ENCODE results near the gene UNC5B.

The UNC5B gene

GRCh38 chr10:71319800-71320392 lies 107.5 kb downstream of the UNC5B start:
- no peak overlapping the region for H3K27ac ChIP-seq (ENCODE audit: low read length)

GRCh38 chr10:71320592-71320991 lies 108.2 kb downstream of the UNC5B start:
- no peak overlapping the region for H3K9ac ChIP-seq (ENCODE audit: low read length)
- no peak overlapping the region for H3K4me2 ChIP-seq (ENCODE audit: low read depth, low read length)
- peaks cover 14% of the 10 kb centered on the region for H3K4me1 ChIP-seq (ENCODE audit: low read length)

More at GRCh38 chr10:71319800-71320392, 107.5 kb downstream of the UNC5B start:
- no peak for DNase-seq
- Histone ChIP-seq H3K9ac (ENCODE audit: low read length) (peak overlapping the region; percentile 65; the same call in 1 of the 2 replicates), H3F3A (ENCODE audit: insufficient read depth, low read length) (peaks cover 12% of the 10 kb centered on the region), H3K9me2 (replicated peaks; ENCODE audit: insufficient read depth, low read length) (no peaks in the 10 kb centered on the region), H3K4me1 (ENCODE audit: low read length) (peaks cover 16% of the 10 kb centered on the region), H4K20me1 (ENCODE audit: insufficient read depth, low read length) (no peaks in the 10 kb centered on the region), H3K9me3 (replicated peaks; ENCODE audit: insufficient read depth, low read length) (no peaks in the 10 kb centered on the region), H3K4me2 (ENCODE audit: low read depth, low read length) (peak overlapping the region; percentile 78), H2AFZ (ENCODE audit: low read length) (peak overlapping the region; percentile 98), H3K36me3 (replicated peaks; ENCODE audit: insufficient read depth, low read length) (no peaks in the 10 kb centered on the region), H3K27me3 (replicated peaks; ENCODE audit: insufficient read depth, low read length) (no peaks in the 10 kb centered on the region), H3K79me2 (ENCODE audit: low read length) (no peaks in the 10 kb centered on the region), H3K4me3 (ENCODE audit: low read length) (peak overlapping the region; percentile 82)
- TF ChIP-seq EZH2phosphoT487 (IDR thresholded peaks at IDR 0.05; ENCODE audit: low read length): no peak
- no peak for TF ChIP-seq EZH2 (optimal IDR thresholded peaks at IDR 0.05; ENCODE audit: low read depth, low read length)
- TF ChIP-seq CTCF (IDR thresholded peaks at IDR 0.05; ENCODE audit: low read length): no peak; the same call in 1 of the 2 replicates

GRCh38 chr10:71321386-71321785 lies 109.0 kb downstream of the UNC5B start:
- H3K4me3 ChIP-seq (ENCODE audit: low read length): no peak overlapping the region
- H3K27me3 ChIP-seq (replicated peaks; ENCODE audit: insufficient read depth, low read length): no peaks in the 10 kb centered on the region
- H3K4me1 ChIP-seq (ENCODE audit: low read length): peaks cover 6% of the 10 kb centered on the region
- H3F3A ChIP-seq (ENCODE audit: insufficient read depth, low read length): peaks cover 4% of the 10 kb centered on the region; the same call in 1 of the 2 replicates
- H3K9ac ChIP-seq (ENCODE audit: low read length): no peak overlapping the region
- H3K9me2 ChIP-seq (replicated peaks; ENCODE audit: insufficient read depth, low read length): no peaks in the 10 kb centered on the region
- no peaks in the 10 kb centered on the region for H3K9me3 ChIP-seq (replicated peaks; ENCODE audit: insufficient read depth, low read length)
- no peak overlapping the region for H2AFZ ChIP-seq (ENCODE audit: low read length)
- no peak overlapping the region for H3K27ac ChIP-seq (ENCODE audit: low read length)
- no peak overlapping the region for H3K4me2 ChIP-seq (ENCODE audit: low read depth, low read length)
- no peaks in the 10 kb centered on the region for H3K79me2 ChIP-seq (ENCODE audit: low read length)
- H4K20me1 ChIP-seq (ENCODE audit: insufficient read depth, low read length): no peaks in the 10 kb centered on the region
- TF ChIP-seq EZH2 (optimal IDR thresholded peaks at IDR 0.05; ENCODE audit: low read depth, low read length): no peak
- TF ChIP-seq EZH2phosphoT487 (IDR thresholded peaks at IDR 0.05; ENCODE audit: low read length): no peak
- no peak for TF ChIP-seq CTCF (IDR thresholded peaks at IDR 0.05; ENCODE audit: low read length)
- no peak for DNase-seq
- no peaks in the 10 kb centered on the region for H3K36me3 ChIP-seq (replicated peaks; ENCODE audit: insufficient read depth, low read length)

More at GRCh38 chr10:71320592-71320991, 108.2 kb downstream of the UNC5B start:
- DNase-seq: no peak
- no peak overlapping the region for H2AFZ ChIP-seq (ENCODE audit: low read length)
- no peaks in the 10 kb centered on the region for H3K9me2 ChIP-seq (replicated peaks; ENCODE audit: insufficient read depth, low read length)
- H3K79me2 ChIP-seq (ENCODE audit: low read length): no peaks in the 10 kb centered on the region
- no peaks in the 10 kb centered on the region for H3K36me3 ChIP-seq (replicated peaks; ENCODE audit: insufficient read depth, low read length)
- no peak overlapping the region for H3K27ac ChIP-seq (ENCODE audit: low read length)
- H3F3A ChIP-seq (ENCODE audit: insufficient read depth, low read length): peaks cover 12% of the 10 kb centered on the region
- H4K20me1 ChIP-seq (ENCODE audit: insufficient read depth, low read length): no peaks in the 10 kb centered on the region
- no peaks in the 10 kb centered on the region for H3K27me3 ChIP-seq (replicated peaks; ENCODE audit: insufficient read depth, low read length)
- H3K9me3 ChIP-seq (replicated peaks; ENCODE audit: insufficient read depth, low read length): no peaks in the 10 kb centered on the region
- H3K4me3 ChIP-seq (ENCODE audit: low read length): no peak overlapping the region
- TF ChIP-seq EZH2phosphoT487 (IDR thresholded peaks at IDR 0.05; ENCODE audit: low read length) (no peak), EZH2 (optimal IDR thresholded peaks at IDR 0.05; ENCODE audit: low read depth, low read length) (no peak), CTCF (IDR thresholded peaks at IDR 0.05; ENCODE audit: low read length) (no peak)
